ENCODE measurements around the gene HEXD. TPM values are rescaled to one million over a fixed set of nuclear protein-coding genes. Genes with fewer than 3 reads are reported as not detected.

Gene HEXD
- total RNA-seq, 1 donor from 2014 or later: 90.4 TPM

DNA sequence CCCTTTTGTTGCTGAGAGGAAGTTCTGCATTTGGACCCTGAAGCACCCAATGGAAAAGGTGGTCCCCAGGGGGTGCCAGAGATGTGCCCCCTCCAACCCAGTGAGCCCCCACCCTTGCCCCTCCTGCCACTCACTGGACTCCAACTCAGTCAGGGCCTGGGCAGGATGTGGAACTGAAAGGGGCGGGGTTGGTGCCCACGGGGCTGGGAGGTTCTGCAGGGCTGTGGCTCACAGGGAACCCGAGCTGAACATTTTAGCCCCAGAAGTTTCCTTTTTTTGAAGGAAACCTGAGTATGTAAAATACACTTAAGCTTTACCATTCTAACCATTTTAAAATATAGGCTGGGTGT, 16.0 kb downstream of the HEXD start:
- DNase-seq (ENCODE audit: extremely low spot score in 2 of 2): no peak
- Histone ChIP-seq H3K36me3 (peaks cover 0 to 34% of the 10 kb centered on the region in 2 donors), H3K4me1 (no peaks in the 10 kb centered on the region), H3K27ac (no peak overlapping the region), H3K9me3 (no peaks in the 10 kb centered on the region), H3K27me3 (no peaks in the 10 kb centered on the region), H3K4me3 (no peak overlapping the region)
- intact Hi-C loops (cut with DNase I): no loop called here
- TF ChIP-seq POLR2A (IDR thresholded peaks at IDR 0.05): no peak
- TF ChIP-seq, protein P1, sequence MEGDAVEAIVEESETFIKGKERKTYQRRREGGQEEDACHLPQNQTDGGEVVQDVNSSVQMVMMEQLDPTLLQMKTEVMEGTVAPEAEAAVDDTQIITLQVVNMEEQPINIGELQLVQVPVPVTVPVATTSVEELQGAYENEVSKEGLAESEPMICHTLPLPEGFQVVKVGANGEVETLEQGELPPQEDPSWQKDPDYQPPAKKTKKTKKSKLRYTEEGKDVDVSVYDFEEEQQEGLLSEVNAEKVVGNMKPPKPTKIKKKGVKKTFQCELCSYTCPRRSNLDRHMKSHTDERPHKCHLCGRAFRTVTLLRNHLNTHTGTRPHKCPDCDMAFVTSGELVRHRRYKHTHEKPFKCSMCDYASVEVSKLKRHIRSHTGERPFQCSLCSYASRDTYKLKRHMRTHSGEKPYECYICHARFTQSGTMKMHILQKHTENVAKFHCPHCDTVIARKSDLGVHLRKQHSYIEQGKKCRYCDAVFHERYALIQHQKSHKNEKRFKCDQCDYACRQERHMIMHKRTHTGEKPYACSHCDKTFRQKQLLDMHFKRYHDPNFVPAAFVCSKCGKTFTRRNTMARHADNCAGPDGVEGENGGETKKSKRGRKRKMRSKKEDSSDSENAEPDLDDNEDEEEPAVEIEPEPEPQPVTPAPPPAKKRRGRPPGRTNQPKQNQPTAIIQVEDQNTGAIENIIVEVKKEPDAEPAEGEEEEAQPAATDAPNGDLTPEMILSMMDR (IDR thresholded peaks at IDR 0.05): no peak

DNA sequence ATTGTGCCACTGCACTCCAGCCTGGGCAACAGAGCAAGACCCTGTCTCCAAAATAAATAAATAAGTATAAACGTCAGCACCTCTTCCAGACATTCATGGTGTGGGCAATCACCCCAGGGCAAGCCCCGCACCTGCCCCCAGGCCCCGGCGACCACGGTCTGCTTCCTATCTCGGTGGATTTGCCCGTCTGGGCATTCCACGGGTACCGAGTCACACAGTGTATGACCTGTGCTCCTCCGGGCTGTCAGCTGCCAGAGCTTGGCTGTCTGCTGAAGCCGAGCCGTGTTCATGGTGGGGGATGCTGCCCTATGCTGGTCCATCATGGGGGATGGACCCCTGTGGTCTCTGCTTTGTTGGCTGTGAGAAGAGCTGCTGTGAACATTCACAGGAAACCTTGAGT, 17.0 kb downstream of the HEXD start:
- H3K36me3 ChIP-seq: peaks cover 0 to 31% of the 10 kb centered on the region in 2 donors
- no peak overlapping the region for H3K27ac ChIP-seq

DNA sequence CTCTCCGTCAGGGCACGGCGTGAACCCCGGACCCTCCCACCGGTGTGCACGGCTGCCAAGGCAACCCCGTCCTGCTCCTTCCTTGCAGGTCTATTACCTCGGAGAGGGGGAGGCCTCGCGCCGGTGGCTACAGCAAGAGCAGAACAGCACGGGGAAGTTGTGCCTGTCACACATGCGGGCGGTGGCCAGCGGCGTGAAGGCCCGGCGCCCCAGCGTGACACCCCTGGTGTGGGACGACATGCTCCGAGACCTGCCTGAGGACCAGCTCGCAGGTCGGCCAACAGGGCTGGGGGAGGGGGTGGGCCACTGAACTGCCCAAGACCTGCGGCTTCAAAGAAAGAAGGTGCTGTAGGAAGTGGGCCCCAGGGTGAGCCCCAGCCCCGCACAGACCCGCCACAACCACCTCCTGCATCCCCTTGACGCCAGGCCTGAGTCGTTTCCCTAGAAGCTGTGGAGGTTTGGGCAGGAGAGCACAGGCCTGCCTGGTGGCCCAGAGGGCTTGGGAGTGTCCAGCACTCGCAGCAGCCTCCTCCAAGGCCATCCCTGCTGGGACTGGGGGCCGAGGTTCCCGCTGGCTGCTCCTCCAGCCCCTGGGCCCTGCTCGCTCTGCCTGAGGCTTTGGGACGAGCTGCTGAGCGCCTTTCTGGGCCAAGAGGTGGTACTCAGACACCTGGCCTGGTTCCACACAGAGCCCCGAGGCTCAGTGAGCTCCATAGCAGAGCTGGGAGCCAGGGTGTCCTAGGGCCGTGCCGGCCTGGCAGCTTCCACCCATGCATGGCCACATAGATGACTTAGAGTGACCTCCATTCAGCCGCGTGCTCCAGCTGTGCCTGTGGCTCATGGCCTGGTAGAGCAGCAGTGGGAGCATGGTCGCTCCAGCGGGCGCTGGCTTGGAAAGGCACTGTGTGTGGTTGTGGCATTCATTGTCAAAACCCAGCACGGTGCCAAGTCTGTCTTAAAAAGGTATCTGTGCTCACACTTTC, 17.7 kb downstream of the HEXD start:
- no peak overlapping the region for H3K27ac ChIP-seq
- no peaks in the 10 kb centered on the region for H3K9me3 ChIP-seq
- intact Hi-C loops (cut with DNase I): no loop called here
- TF ChIP-seq, protein P1 (IDR thresholded peaks at IDR 0.05): no peak
- no peaks in the 10 kb centered on the region for H3K27me3 ChIP-seq
- no peaks in the 10 kb centered on the region for H3K4me1 ChIP-seq
- no peak for DNase-seq (ENCODE audit: extremely low spot score in 2 of 2)
- no peak overlapping the region for H3K4me3 ChIP-seq
- peaks cover 0 to 27% of the 10 kb centered on the region in 2 donors for H3K36me3 ChIP-seq

More for the DNA sequence above, 17.0 kb downstream of the HEXD start:
- no peak overlapping the region for H3K4me3 ChIP-seq
- no peak for TF ChIP-seq POLR2AphosphoS5 (IDR thresholded peaks at IDR 0.05; ENCODE audit: insufficient read depth in 1 of 2, low read depth in 1 of 2)
- TF ChIP-seq POLR2A (IDR thresholded peaks at IDR 0.05): no peak
- TF ChIP-seq, protein P1 (IDR thresholded peaks at IDR 0.05): no peak
- intact Hi-C loops (cut with DNase I): no loop called here
- DNase-seq (ENCODE audit: extremely low spot score in 2 of 2): no peak
- H3K4me1 ChIP-seq: no peaks in the 10 kb centered on the region
- H3K27me3 ChIP-seq: no peaks in the 10 kb centered on the region
- H3K9me3 ChIP-seq: no peaks in the 10 kb centered on the region

DNA sequence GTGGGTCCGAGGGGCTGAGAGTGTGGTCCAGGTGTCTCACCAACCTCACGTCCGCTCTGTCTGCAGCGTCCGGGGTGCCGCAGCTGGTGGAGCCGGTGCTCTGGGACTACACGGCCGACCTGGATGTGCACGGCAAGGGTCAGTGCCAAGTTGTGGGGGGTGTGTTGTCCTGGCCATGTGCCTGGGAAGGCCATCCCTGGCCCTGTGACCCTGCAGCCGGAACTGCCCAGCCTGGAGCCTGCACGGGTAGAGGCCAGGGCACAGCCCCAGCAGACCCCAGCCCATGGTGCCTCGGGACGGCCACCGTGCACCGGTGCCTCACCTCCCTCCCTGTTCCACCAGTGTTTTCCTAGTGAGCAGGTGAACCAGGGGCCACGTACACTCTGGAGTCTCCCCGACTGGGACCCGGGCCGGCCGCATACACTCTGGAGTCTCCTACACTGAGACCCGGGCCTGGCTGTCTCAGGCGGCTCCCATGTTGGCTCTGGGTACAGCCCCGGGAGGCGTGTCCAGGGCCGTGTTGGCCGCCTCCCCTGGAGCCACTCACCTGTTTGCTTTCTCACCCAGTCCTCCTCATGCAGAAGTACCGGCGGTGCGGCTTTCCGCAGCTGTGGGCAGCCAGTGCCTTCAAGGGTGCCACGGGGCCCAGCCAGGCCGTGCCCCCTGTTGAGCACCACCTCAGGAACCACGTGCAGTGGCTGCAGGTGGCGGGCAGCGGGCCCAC, 18.6 kb downstream of the HEXD start:
- no peak for DNase-seq (ENCODE audit: extremely low spot score in 2 of 2)
- intact Hi-C loops (cut with DNase I): no loop called here
- no peak for TF ChIP-seq POLR2AphosphoS5 (IDR thresholded peaks at IDR 0.05; ENCODE audit: insufficient read depth in 1 of 2, low read depth in 1 of 2)
- TF ChIP-seq, protein P1 (IDR thresholded peaks at IDR 0.05): no peak
- TF ChIP-seq POLR2A (IDR thresholded peaks at IDR 0.05): no peak
- no peaks in the 10 kb centered on the region for H3K27me3 ChIP-seq
- peaks cover 0 to 19% of the 10 kb centered on the region in 2 donors for H3K36me3 ChIP-seq
- H3K9me3 ChIP-seq: no peaks in the 10 kb centered on the region
- H3K27ac ChIP-seq: no peak overlapping the region
- H3K4me3 ChIP-seq: no peak overlapping the region
- no peaks in the 10 kb centered on the region for H3K4me1 ChIP-seq

DNA sequence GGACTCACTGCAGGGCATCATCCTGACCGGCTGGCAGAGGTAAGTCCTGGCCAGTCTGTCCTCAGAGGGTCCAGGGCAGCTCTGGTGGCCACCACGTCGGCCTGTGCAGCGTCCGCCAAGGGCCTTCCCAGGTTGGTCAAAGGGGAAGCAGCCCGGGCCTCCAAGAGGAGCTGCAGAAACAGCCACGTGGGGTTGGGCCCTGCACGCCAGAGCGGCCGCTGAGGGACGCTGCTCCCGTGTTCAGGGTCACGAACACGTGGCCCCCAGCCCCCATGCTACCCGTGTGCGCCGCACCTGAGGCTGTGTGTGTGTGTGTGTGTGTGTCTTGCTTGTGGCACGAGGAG, 19.1 kb downstream of the HEXD start:
- Histone ChIP-seq H3K9me3 (no peaks in the 10 kb centered on the region), H3K27me3 (no peaks in the 10 kb centered on the region), H3K27ac (no peak overlapping the region), H3K4me1 (no peaks in the 10 kb centered on the region), H3K36me3 (peaks cover 0 to 18% of the 10 kb centered on the region in 2 donors), H3K4me3 (no peak overlapping the region)
- TF ChIP-seq, protein P1 (IDR thresholded peaks at IDR 0.05): no peak
- no peak for TF ChIP-seq POLR2AphosphoS5 (IDR thresholded peaks at IDR 0.05; ENCODE audit: insufficient read depth in 1 of 2, low read depth in 1 of 2)
- TF ChIP-seq POLR2A (IDR thresholded peaks at IDR 0.05): no peak
- DNase-seq (ENCODE audit: extremely low spot score in 2 of 2): no peak
- intact Hi-C loops (cut with DNase I): no loop called here

Measured in vagina (tissue), 2 donors.